RPMI8226 (cell line): ENCODE measurements around the gene KIAA1328.
A peak's percentile ranks its signal among the peaks of the same experiment; 100 is the strongest.
"Not testable (repeated sequence)": the region's sequence is repeated elsewhere in the genome, so short reads cannot be mapped to it uniquely, and the experiment has no call there.

Experiments
- DNase-seq: peaks from one replicate; pipeline ENCODE4 v3.0.0-alpha.2; 2015

KIAA1328 gene

GRCh38 chr18:36828630-36829361 is at the start of gene KIAA1328, which contains the start of gene TPGS2:
Gene KIAA1328, plus strand, starts transcription at chr18:36829127. Its CDS starts 12 bp downstream, at chr18:36829139.
Gene TPGS2, minus strand, starts transcription at chr18:36829002. Its CDS starts 235 bp downstream, at chr18:36828767.
- peak; percentile 93 for DNase-seq

GRCh38 chr18:36780748-36781147 is 48.2 kb upstream of the KIAA1328 start:
- no peak for DNase-seq

- DNase-seq: no peak
Observed at GRCh38 chr18:36782710-36783109, 46.2 kb upstream of the KIAA1328 start.

- no peak for DNase-seq
Observed at GRCh38 chr18:36783792-36784191, 45.1 kb upstream of the KIAA1328 start.

- DNase-seq: no peak
Observed at GRCh38 chr18:36786686-36787085, 42.2 kb upstream of the KIAA1328 start.

- DNase-seq: no peak
Observed at GRCh38 chr18:36792634-36793283, 36.2 kb upstream of the KIAA1328 start.

GRCh38 chr18:36798738-36799473 is 30.0 kb upstream of the KIAA1328 start:
- DNase-seq: no peak

- DNase-seq: no peak
Observed at GRCh38 chr18:36805105-36805504, 23.8 kb upstream of the KIAA1328 start.

- DNase-seq: no peak
Observed at GRCh38 chr18:36808681-36809080, 20.2 kb upstream of the KIAA1328 start.

GRCh38 chr18:36809590-36810381 is 19.1 kb upstream of the KIAA1328 start:
- peak; percentile 74 for DNase-seq

- no peak for DNase-seq
Observed at GRCh38 chr18:36811430-36811829, 17.5 kb upstream of the KIAA1328 start.

- DNase-seq: no peak
Observed at GRCh38 chr18:36811955-36812354, 17.0 kb upstream of the KIAA1328 start.

- no peak for DNase-seq
Observed at GRCh38 chr18:36812678-36813077, 16.2 kb upstream of the KIAA1328 start.

- no peak for DNase-seq
Observed at GRCh38 chr18:36813101-36813775, 15.7 kb upstream of the KIAA1328 start.

- DNase-seq: no peak
Observed at GRCh38 chr18:36813824-36814223, 15.1 kb upstream of the KIAA1328 start.

- no peak for DNase-seq
Observed at GRCh38 chr18:36814994-36815393, 13.9 kb upstream of the KIAA1328 start.

- not testable (repeated sequence) for DNase-seq
Observed at GRCh38 chr18:36816096-36816495, 12.8 kb upstream of the KIAA1328 start.

- no peak for DNase-seq
Observed at GRCh38 chr18:36817039-36817438, 11.9 kb upstream of the KIAA1328 start.

GRCh38 chr18:36818652-36819051 is 10.3 kb upstream of the KIAA1328 start:
- DNase-seq: no peak

- DNase-seq: no peak
Observed at GRCh38 chr18:36819621-36820020, 9.3 kb upstream of the KIAA1328 start.

GRCh38 chr18:36821681-36822080 is 7.2 kb upstream of the KIAA1328 start:
- no peak for DNase-seq

- DNase-seq: no peak
Observed at GRCh38 chr18:36825526-36825925, 3.4 kb upstream of the KIAA1328 start.
